Retinal pigment epithelial cell (primary cell): ENCODE measurements around the gene JADE1.

ENCODE experiments used
- DNase-seq: peaks from one replicate; pipeline ENCODE4 v3.0.0-alpha.2; 2010; ENCODE audit warnings: low read depth
- H3K4me3 ChIP-seq: 2 replicates; pipeline ENCODE4 v1.5.1; 2011; ENCODE audit warnings: mild to moderate bottlenecking, low read length, control low read depth, moderate library complexity
- TF ChIP-seq, protein P1 (sequence below): conservative IDR thresholded peaks from 2 replicates; pipeline ENCODE4 v1.5.1; 2011; ENCODE audit warnings: low read depth, low read length, control low read depth, inconsistent platforms

The JADE1 gene

DNA sequence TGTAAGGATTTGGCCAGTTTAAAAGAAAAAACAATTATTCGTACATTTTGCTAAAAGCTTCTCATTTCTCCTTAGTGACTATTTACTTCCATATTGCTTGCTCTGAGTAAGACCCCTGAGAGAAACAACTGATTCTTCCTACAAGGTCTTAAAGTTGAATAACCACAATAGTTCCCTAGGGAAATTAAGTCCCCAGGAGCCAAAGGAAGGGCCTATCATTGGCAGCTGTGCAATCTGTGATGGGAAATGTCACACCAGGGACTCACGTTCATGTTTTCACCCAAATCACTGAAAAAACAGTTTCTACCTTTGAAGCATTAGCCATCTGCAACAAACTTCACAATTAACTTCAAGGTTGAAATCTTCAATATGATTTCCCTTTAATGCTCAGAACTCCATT is 66.7 kb downstream of the JADE1 start:
- no peak overlapping the region for H3K4me3 ChIP-seq
- DNase-seq: no peak
- TF ChIP-seq, protein P1, sequence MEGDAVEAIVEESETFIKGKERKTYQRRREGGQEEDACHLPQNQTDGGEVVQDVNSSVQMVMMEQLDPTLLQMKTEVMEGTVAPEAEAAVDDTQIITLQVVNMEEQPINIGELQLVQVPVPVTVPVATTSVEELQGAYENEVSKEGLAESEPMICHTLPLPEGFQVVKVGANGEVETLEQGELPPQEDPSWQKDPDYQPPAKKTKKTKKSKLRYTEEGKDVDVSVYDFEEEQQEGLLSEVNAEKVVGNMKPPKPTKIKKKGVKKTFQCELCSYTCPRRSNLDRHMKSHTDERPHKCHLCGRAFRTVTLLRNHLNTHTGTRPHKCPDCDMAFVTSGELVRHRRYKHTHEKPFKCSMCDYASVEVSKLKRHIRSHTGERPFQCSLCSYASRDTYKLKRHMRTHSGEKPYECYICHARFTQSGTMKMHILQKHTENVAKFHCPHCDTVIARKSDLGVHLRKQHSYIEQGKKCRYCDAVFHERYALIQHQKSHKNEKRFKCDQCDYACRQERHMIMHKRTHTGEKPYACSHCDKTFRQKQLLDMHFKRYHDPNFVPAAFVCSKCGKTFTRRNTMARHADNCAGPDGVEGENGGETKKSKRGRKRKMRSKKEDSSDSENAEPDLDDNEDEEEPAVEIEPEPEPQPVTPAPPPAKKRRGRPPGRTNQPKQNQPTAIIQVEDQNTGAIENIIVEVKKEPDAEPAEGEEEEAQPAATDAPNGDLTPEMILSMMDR: no peak

- TF ChIP-seq, protein P1: no peak
- no peak overlapping the region for H3K4me3 ChIP-seq
These were observed 68.4 kb downstream of the JADE1 start for GRCh38 chr4:128877934-128878333.

GRCh38 chr4:128879283-128879682 is 69.8 kb downstream of the JADE1 start:
- TF ChIP-seq, protein P1: no peak
- no peak overlapping the region for H3K4me3 ChIP-seq
- DNase-seq: no peak

More at GRCh38 chr4:128877934-128878333, 68.4 kb downstream of the JADE1 start:
- DNase-seq: no peak

DNA sequence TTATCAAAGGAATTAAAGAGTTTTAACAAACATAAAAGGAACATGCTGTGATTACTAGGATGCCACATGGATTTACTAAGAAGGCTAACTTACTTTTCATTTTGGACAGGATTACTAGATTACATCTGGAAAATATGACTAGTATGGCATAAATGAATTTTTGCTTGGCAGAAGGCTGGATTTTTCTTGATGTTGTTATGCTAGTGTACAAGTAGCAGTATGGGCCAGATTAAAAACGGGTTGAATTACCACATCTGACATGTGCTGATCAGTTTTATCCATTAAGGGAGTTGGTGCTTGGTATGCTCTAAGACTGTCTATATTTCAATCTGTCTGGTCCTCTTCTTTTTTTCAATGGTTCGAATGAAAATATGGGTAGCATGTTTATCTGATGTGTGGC is 70.5 kb downstream of the JADE1 start:
- DNase-seq: no peak
- H3K4me3 ChIP-seq: no peak overlapping the region
- TF ChIP-seq, protein P1: no peak

- TF ChIP-seq, protein P1: no peak
- H3K4me3 ChIP-seq: no peak overlapping the region
- DNase-seq: no peak
These were observed 71.2 kb downstream of the JADE1 start for GRCh38 chr4:128880662-128881061.

GRCh38 chr4:128904821-128905220 is 95.3 kb downstream of the JADE1 start:
- no peak overlapping the region for H3K4me3 ChIP-seq
- DNase-seq: no peak
- TF ChIP-seq, protein P1: no peak

DNA sequence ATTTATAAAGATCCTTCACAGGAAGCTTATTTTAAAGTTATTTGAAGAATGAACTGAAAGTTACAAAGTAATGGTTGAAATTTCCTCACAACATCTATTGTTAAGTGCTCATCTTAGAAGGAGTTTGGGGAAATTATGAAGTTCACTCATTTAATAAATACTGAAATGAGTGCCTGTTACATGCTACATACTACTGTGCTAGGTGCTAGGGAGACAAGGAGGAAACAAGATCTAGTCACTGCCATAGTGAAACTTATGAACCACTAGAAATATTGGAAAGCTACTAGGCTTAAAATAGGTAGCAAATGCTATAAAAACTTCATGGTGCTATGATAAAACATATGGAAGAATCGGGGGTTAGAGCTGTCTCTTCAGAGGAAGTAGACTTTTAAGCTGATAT is 97.1 kb downstream of the JADE1 start:
- no peak overlapping the region for H3K4me3 ChIP-seq
- TF ChIP-seq, protein P1: no peak
- no peak for DNase-seq
